Breast epithelium (tissue), 4 donors: ENCODE data around the gene APLP2. TPM values are rescaled to one million over a fixed set of nuclear protein-coding genes. Genes with fewer than 3 reads are reported as not detected.
A peak's percentile ranks its signal among the peaks of the same experiment; 100 is the strongest.

Experiments used
- DNase-seq, 2 donors: peaks; one replicate each; pipeline ENCODE4 v3.0.0-alpha.2; 2019; ENCODE audit warnings: low spot score in 2 of 2
- H3K27ac ChIP-seq, 2 donors: fragments of 200-600 bp; sonication (generic) in 1 of 2; one replicate each; pipeline ENCODE4 v1.5.1; 2016 to 2019; ENCODE audit warnings: mild to moderate bottlenecking in 1 of 2
- H3K27me3 ChIP-seq, 2 donors: fragments of 200-600 bp; sonication (generic) in 1 of 2; one replicate each; pipeline versions ENCODE4 v1.5.1 to v1.6.0; 2017 to 2019; ENCODE audit warnings: control low read depth in 1 of 2, mild to moderate bottlenecking in 1 of 2
- H3K36me3 ChIP-seq: fragments of 200-600 bp; one replicate; pipeline ENCODE4 v1.5.1; 2019
- H3K4me1 ChIP-seq, 2 donors: fragments of 200-600 bp; sonication (generic); one replicate each; pipeline ENCODE4 v1.5.1; 2016 to 2019; ENCODE audit warnings: control low read depth in 1 of 2
- H3K4me3 ChIP-seq, 3 donors: fragments of 200-600 bp; sonication (generic); 1 replicate in 2 of 3; 2 replicates in 1 of 3; pipeline ENCODE4 v1.5.1; 2016 to 2019; ENCODE audit warnings: mild to moderate bottlenecking in 3 of 3, moderate library complexity in 2 of 3
- H3K9me3 ChIP-seq, 2 donors: fragments of 200-600 bp; sonication (generic) in 1 of 2; one replicate each; pipeline ENCODE4 v1.5.1; 2016 to 2019; ENCODE audit warnings: control low read depth in 1 of 2
- CTCF ChIP-seq, 3 donors: fragments of 450-650 bp; IDR thresholded peaks; one replicate each; pipeline ENCODE4 v1.5.1; 2016 to 2017; ENCODE audit warnings: antibody characterized with exemption in 3 of 3, mild to moderate bottlenecking in 3 of 3, moderate library complexity in 3 of 3
- POLR2A ChIP-seq: fragments of 450-650 bp; IDR thresholded peaks from one replicate; pipeline ENCODE4 v1.6.1; 2016; ENCODE audit warnings: antibody characterized with exemption, mild to moderate bottlenecking, moderate library complexity
- POLR2AphosphoS5 ChIP-seq, 3 donors: sonication (generic); formaldehyde crosslinking; IDR thresholded peaks; one replicate each; pipeline ENCODE4 v1.6.1; 2017; ENCODE audit warnings: antibody characterized with exemption in 3 of 3
- intact Hi-C: fragments of 100-400 bp; cut with DNase I; formaldehyde crosslinking; loops from one replicate; pipeline ENCODE4 v1.15.1; 2023; ENCODE audit warnings: low total_unique reads
- total RNA-seq, 3 donors: library from RNA; depleted of rRNA; stranded (reverse); fragments of >200 nt; gene quantifications; one replicate each; pipeline ENCODE4 v1.1.0, GENCODE V29; 2016

APLP2 gene
- total RNA-seq, 3 donors from 2014 or later = 305 to 560 (median 418) TPM

GRCh38 chr11:130071211-130071712, 1.6 kb downstream of the APLP2 start:
- TF ChIP-seq CTCF (IDR thresholded peaks at IDR 0.05) = no peak
- TF ChIP-seq POLR2AphosphoS5 (IDR thresholded peaks at IDR 0.05) = peak in 1 of 3 donors; percentile 20
- TF ChIP-seq POLR2A = no peak
- Histone ChIP-seq H3K9me3 (no peaks in the 10 kb centered on the region), H3K27me3 (no peaks in the 10 kb centered on the region), H3K4me3 (peak overlapping the region; percentile 82 to 97 (median 89)), H3K27ac (peak overlapping the region; percentile 94 to 96), H3K36me3 (no peaks in the 10 kb centered on the region), H3K4me1 (peaks cover 0 to 17% of the 10 kb centered on the region in 2 donors)
- intact Hi-C loops = no loop called here
- no peak for DNase-seq

GRCh38 chr11:130074736-130075135, 5.0 kb downstream of the APLP2 start:
- Histone ChIP-seq H3K9me3 (no peaks in the 10 kb centered on the region), H3K27ac (no peak overlapping the region), H3K4me1 (peaks cover 0 to 9% of the 10 kb centered on the region in 2 donors), H3K27me3 (no peaks in the 10 kb centered on the region), H3K36me3 (no peaks in the 10 kb centered on the region), H3K4me3 (no peak overlapping the region)
- TF ChIP-seq CTCF (IDR thresholded peaks at IDR 0.05) (no peak), POLR2A (no peak), POLR2AphosphoS5 (IDR thresholded peaks at IDR 0.05) (no peak)
- intact Hi-C loops = no loop called here
- no peak for DNase-seq

GRCh38 chr11:130076778-130077481, 7.2 kb downstream of the APLP2 start:
- peaks cover 0 to 2% of the 10 kb centered on the region in 2 donors for H3K4me1 ChIP-seq
- intact Hi-C loops = no loop called here

GRCh38 chr11:130077671-130078070, 8.0 kb downstream of the APLP2 start:
- DNase-seq = no peak
- Histone ChIP-seq H3K4me1 (no peaks in the 10 kb centered on the region), H3K27ac (no peak overlapping the region), H3K36me3 (no peaks in the 10 kb centered on the region), H3K4me3 (no peak overlapping the region), H3K27me3 (no peaks in the 10 kb centered on the region), H3K9me3 (no peaks in the 10 kb centered on the region)
- intact Hi-C loops = no loop called here
- TF ChIP-seq CTCF (IDR thresholded peaks at IDR 0.05) = no peak
- TF ChIP-seq POLR2AphosphoS5 (IDR thresholded peaks at IDR 0.05) = no peak
- TF ChIP-seq POLR2A = no peak

More at GRCh38 chr11:130076778-130077481, 7.2 kb downstream of the APLP2 start:
- H3K9me3 ChIP-seq = no peaks in the 10 kb centered on the region
- no peak overlapping the region for H3K4me3 ChIP-seq
- H3K27ac ChIP-seq = no peak overlapping the region
- TF ChIP-seq CTCF (IDR thresholded peaks at IDR 0.05) (no peak), POLR2A (no peak), POLR2AphosphoS5 (IDR thresholded peaks at IDR 0.05) (no peak)
- no peaks in the 10 kb centered on the region for H3K27me3 ChIP-seq
- no peaks in the 10 kb centered on the region for H3K36me3 ChIP-seq
- DNase-seq = no peak

- H3K27ac ChIP-seq = no peak overlapping the region
- H3K4me3 ChIP-seq = no peak overlapping the region
- no peaks in the 10 kb centered on the region for H3K9me3 ChIP-seq
- H3K27me3 ChIP-seq = no peaks in the 10 kb centered on the region
- H3K36me3 ChIP-seq = no peaks in the 10 kb centered on the region
- H3K4me1 ChIP-seq = no peaks in the 10 kb centered on the region
- no peak for DNase-seq
- intact Hi-C loops = no loop called here
- no peak for TF ChIP-seq POLR2AphosphoS5 (IDR thresholded peaks at IDR 0.05)
- no peak for TF ChIP-seq POLR2A
Measured at GRCh38 chr11:130078080-130078479, 8.4 kb downstream of the APLP2 start.
